ENCODE measurements around the gene ZKSCAN1. TPM values are rescaled to one million over a fixed set of nuclear protein-coding genes. Genes with fewer than 3 reads are reported as not detected.
A peak's percentile ranks its signal among the peaks of the same experiment; 100 is the strongest.
"Not testable (repeated sequence)": the region's sequence is repeated elsewhere in the genome, so short reads cannot be mapped to it uniquely, and the experiment has no call there.

Gene ZKSCAN1
- 9.4 and 15.9 TPM in 2 replicates for total RNA-seq (2014; rRNA removed; shearing (Covaris generic))

GRCh38 chr7:100015232-100016214, at the start of gene ZKSCAN1:
Gene ZKSCAN1 (plus strand): TSS chr7:100015596. CDS start chr7:100023507, 7,911 bp downstream.
- DNase-seq (ENCODE audit: low read depth) = peak; percentile 93

GRCh38 chr7:99969298-99969697, 46.1 kb upstream of the ZKSCAN1 start:
- DNase-seq (ENCODE audit: low read depth) = no peak

GRCh38 chr7:99969813-99970212, 45.6 kb upstream of the ZKSCAN1 start:
- DNase-seq (ENCODE audit: low read depth) = not testable (repeated sequence)

GRCh38 chr7:99971242-99971641, 44.2 kb upstream of the ZKSCAN1 start:
- no peak for DNase-seq (ENCODE audit: low read depth)

GRCh38 chr7:99973817-99974216, 41.6 kb upstream of the ZKSCAN1 start:
- not testable (repeated sequence) for DNase-seq (ENCODE audit: low read depth)

- no peak for DNase-seq (ENCODE audit: low read depth)
These were observed 40.7 kb upstream of the ZKSCAN1 start for GRCh38 chr7:99974681-99975080.

- peak; percentile 43 for DNase-seq (ENCODE audit: low read depth)
These were observed 39.4 kb upstream of the ZKSCAN1 start, which contains the start of gene AZGP1 for GRCh38 chr7:99975782-99976521. Gene AZGP1 (minus strand): TSS chr7:99976031. CDS start chr7:99976020, 11 bp downstream.

GRCh38 chr7:99976626-99977025, 38.8 kb upstream of the ZKSCAN1 start:
- no peak for DNase-seq (ENCODE audit: low read depth)

GRCh38 chr7:99979814-99980225, 35.6 kb upstream of the ZKSCAN1 start:
- DNase-seq (ENCODE audit: low read depth) = not testable (repeated sequence)

- DNase-seq (ENCODE audit: low read depth) = not testable (repeated sequence)
These were observed 34.9 kb upstream of the ZKSCAN1 start for GRCh38 chr7:99980448-99980872.

- not testable (repeated sequence) for DNase-seq (ENCODE audit: low read depth)
These were observed 34.3 kb upstream of the ZKSCAN1 start for GRCh38 chr7:99981066-99981465.

- DNase-seq (ENCODE audit: low read depth) = no peak
These were observed 30.8 kb upstream of the ZKSCAN1 start for GRCh38 chr7:99984593-99984992.

- not testable (repeated sequence) for DNase-seq (ENCODE audit: low read depth)
These were observed 28.1 kb upstream of the ZKSCAN1 start for GRCh38 chr7:99987306-99987705.

- DNase-seq (ENCODE audit: low read depth) = no peak
These were observed 27.6 kb upstream of the ZKSCAN1 start for GRCh38 chr7:99987846-99988245.

- DNase-seq (ENCODE audit: low read depth) = no peak
These were observed 24.9 kb upstream of the ZKSCAN1 start for GRCh38 chr7:99990460-99990852.

- not testable (repeated sequence) for DNase-seq (ENCODE audit: low read depth)
These were observed 23.9 kb upstream of the ZKSCAN1 start for GRCh38 chr7:99991543-99991942.

GRCh38 chr7:99992330-99993038, 22.9 kb upstream of the ZKSCAN1 start:
- DNase-seq (ENCODE audit: low read depth) = no peak

GRCh38 chr7:99994819-99995218, 20.6 kb upstream of the ZKSCAN1 start:
- no peak for DNase-seq (ENCODE audit: low read depth)

- no peak for DNase-seq (ENCODE audit: low read depth)
These were observed 18.4 kb upstream of the ZKSCAN1 start for GRCh38 chr7:99996755-99997544.

GRCh38 chr7:99997545-99998137, 17.8 kb upstream of the ZKSCAN1 start:
- DNase-seq (ENCODE audit: low read depth) = no peak
